ENCODE measurements around the gene MRPL53. TPM values are rescaled to one million over a fixed set of nuclear protein-coding genes. Genes with fewer than 3 reads are reported as not detected.

Gene MRPL53
- total and polyA plus RNA-seq, 2 of the 8 experiments (the other 6 are each of a cell fraction or from before 2014, with no cell fraction given) = 36.6 to 46.3 TPM

DNA sequence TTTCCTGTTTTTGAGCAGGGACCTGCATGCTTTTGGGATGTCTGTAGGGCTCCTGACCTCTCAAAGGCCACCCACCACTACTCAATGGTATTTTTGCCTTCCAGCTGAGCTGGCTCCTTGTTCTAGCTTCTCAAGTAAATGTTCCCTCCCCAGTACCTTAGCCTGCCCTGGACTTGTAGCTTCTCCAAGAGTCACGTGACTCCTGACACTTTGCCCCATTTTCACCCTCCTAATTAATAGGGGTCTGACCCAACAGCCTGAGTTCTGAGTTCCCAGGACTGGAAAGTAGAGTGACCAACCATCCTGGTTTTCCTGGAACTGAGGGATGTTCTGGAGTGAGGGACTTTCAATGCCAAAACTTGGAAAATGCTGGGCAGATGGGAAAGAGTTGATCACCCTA is 23.0 kb upstream of the MRPL53 start (continued):
- no peak for TF ChIP-seq EZH2 (IDR thresholded peaks at IDR 0.05; ENCODE audit: low read depth, low read length, severe bottlenecking)
- TF ChIP-seq ZNF274 (IDR thresholded peaks at IDR 0.05; ENCODE audit: borderline replicate concordance, extremely low read depth, low read length) = no peak
- TF ChIP-seq RXRA (IDR thresholded peaks at IDR 0.05; ENCODE audit: insufficient read depth, low read depth, low read length) = no peak
- TF ChIP-seq TCF12 (IDR thresholded peaks at IDR 0.05; ENCODE audit: low read depth, low read length) = no peak
- TF ChIP-seq CBX5 (IDR thresholded peaks at IDR 0.05; ENCODE audit: low read depth, low read length) = no peak
